Ishikawa (cell line): Measurements from ENCODE around the gene UBC.

Experiments
- CEBPB ChIP-seq: IDR thresholded peaks from 2 replicates; pipeline ENCODE4 v1.6.1; 2012
- CREB1 ChIP-seq: IDR thresholded peaks from 2 replicates; pipeline ENCODE4 v1.6.1; 2012; ENCODE audit warnings: low read depth
- EGR1 ChIP-seq: IDR thresholded peaks from 2 replicates; pipeline ENCODE4 v1.6.1; 2012
- EP300 ChIP-seq: IDR thresholded peaks from 2 replicates; pipeline ENCODE4 v1.6.1; 2012; ENCODE audit warnings: borderline replicate concordance
- FOXM1 ChIP-seq: IDR thresholded peaks from 2 replicates; pipeline ENCODE4 v1.6.1; 2012; ENCODE audit warnings: low read depth, borderline replicate concordance
- NFIC ChIP-seq: IDR thresholded peaks from 2 replicates; pipeline ENCODE4 v1.6.1; 2012
- RAD21 ChIP-seq: IDR thresholded peaks from 2 replicates; pipeline ENCODE4 v1.6.1; 2012; ENCODE audit warnings: low read depth
- TAF1 ChIP-seq: IDR thresholded peaks from 2 replicates; pipeline ENCODE4 v1.6.1; 2012; ENCODE audit warnings: low read depth, mild to moderate bottlenecking
- TCF12 ChIP-seq: IDR thresholded peaks from 2 replicates; pipeline ENCODE4 v1.6.1; 2012; ENCODE audit warnings: low read depth
- TEAD4 ChIP-seq: IDR thresholded peaks from 2 replicates; pipeline ENCODE4 v1.6.1; 2012
- YY1 ChIP-seq: IDR thresholded peaks from 2 replicates; pipeline ENCODE4 v1.6.1; 2012; ENCODE audit warnings: low read depth
- ZBTB7A ChIP-seq: IDR thresholded peaks from 2 replicates; pipeline ENCODE4 v1.6.1; 2012; ENCODE audit warnings: low read depth
- TF ChIP-seq, protein P1 (sequence below): IDR thresholded peaks from 2 replicates; pipeline ENCODE4 v1.6.1; 2012
- TF ChIP-seq, protein P2 (sequence below): IDR thresholded peaks from 2 replicates; pipeline ENCODE4 v1.6.1; 2012
- TF ChIP-seq, protein P3 (sequence below): IDR thresholded peaks from 2 replicates; pipeline ENCODE4 v1.6.1; 2012; ENCODE audit warnings: low read depth, mild to moderate bottlenecking

UBC gene

DNA sequence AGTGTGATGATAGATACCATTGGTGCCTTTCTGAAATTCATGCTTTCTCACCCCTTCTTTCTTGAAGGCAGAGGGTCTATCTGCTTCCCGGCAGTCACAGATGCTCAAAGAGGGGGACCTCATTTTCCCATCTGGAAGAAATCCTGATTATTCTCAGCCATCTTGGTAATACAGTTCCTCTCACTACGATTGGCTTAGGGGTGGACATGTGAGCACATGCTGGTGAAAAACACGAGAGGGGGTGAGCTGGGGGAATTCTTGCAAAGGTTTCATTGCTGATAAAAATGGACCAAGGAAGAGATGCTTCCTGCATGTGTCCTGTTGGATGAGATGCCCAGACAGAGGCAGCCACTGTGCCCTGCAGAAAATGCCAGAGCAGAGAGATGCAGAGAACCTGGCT is 37.0 kb downstream of the UBC start:
- TF ChIP-seq, protein P1, sequence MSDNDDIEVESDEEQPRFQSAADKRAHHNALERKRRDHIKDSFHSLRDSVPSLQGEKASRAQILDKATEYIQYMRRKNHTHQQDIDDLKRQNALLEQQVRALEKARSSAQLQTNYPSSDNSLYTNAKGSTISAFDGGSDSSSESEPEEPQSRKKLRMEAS = no peak
- TF ChIP-seq EP300 (no peak), TEAD4 (no peak), CREB1 (no peak), EGR1 (no peak), CEBPB (no peak)
- TF ChIP-seq, protein P2, sequence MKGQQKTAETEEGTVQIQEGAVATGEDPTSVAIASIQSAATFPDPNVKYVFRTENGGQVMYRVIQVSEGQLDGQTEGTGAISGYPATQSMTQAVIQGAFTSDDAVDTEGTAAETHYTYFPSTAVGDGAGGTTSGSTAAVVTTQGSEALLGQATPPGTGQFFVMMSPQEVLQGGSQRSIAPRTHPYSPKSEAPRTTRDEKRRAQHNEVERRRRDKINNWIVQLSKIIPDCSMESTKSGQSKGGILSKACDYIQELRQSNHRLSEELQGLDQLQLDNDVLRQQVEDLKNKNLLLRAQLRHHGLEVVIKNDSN = 0 out of 2 replicates have a peak, but pooled peaks have one; percentile 7

DNA sequence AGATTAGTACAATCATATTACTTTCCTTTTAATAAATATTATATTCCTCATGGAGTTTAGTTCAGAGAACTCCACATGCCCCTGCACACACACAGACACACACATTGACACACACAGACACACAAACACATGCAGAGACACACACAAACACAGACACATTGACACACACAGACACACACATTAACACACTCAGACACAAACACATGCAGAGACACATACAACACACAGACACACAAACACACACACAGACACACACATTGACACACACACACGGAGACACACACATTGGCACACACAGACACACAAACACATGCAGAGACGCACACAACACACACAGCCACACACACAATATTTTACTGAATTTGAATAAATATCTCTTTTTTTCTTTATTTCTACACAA is 38.3 kb downstream of the UBC start:
- no peak for TF ChIP-seq TEAD4
- no peak for TF ChIP-seq EP300
- TF ChIP-seq CREB1 = no peak
- TF ChIP-seq, protein P3, sequence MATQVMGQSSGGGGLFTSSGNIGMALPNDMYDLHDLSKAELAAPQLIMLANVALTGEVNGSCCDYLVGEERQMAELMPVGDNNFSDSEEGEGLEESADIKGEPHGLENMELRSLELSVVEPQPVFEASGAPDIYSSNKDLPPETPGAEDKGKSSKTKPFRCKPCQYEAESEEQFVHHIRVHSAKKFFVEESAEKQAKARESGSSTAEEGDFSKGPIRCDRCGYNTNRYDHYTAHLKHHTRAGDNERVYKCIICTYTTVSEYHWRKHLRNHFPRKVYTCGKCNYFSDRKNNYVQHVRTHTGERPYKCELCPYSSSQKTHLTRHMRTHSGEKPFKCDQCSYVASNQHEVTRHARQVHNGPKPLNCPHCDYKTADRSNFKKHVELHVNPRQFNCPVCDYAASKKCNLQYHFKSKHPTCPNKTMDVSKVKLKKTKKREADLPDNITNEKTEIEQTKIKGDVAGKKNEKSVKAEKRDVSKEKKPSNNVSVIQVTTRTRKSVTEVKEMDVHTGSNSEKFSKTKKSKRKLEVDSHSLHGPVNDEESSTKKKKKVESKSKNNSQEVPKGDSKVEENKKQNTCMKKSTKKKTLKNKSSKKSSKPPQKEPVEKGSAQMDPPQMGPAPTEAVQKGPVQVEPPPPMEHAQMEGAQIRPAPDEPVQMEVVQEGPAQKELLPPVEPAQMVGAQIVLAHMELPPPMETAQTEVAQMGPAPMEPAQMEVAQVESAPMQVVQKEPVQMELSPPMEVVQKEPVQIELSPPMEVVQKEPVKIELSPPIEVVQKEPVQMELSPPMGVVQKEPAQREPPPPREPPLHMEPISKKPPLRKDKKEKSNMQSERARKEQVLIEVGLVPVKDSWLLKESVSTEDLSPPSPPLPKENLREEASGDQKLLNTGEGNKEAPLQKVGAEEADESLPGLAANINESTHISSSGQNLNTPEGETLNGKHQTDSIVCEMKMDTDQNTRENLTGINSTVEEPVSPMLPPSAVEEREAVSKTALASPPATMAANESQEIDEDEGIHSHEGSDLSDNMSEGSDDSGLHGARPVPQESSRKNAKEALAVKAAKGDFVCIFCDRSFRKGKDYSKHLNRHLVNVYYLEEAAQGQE = no peak
- TF ChIP-seq CEBPB = no peak
- no peak for TF ChIP-seq RAD21
- no peak for TF ChIP-seq FOXM1
- TF ChIP-seq YY1 = no peak
- TF ChIP-seq TCF12 = no peak
- TF ChIP-seq TAF1 = no peak
- no peak for TF ChIP-seq ZBTB7A

DNA sequence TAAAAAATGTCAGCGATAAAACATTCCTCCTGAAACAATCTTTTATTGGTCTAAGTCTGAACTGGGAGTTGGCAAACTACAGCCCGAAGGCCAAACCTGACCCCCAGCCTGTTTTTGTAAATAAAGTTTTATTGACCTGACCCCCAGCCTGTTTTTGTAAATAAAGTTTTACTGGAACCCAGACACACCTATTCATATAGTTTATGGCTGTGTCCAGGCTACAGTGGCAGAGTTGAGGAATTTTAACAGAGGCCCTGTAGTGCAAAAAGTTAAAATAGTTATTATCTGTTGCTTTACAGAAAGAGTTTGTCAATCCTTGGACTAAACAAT is 38.7 kb downstream of the UBC start:
- TF ChIP-seq, protein P1 = no peak
- TF ChIP-seq EP300 (no peak), FOXM1 (no peak), TAF1 (no peak), TCF12 (no peak), RAD21 (no peak), NFIC (no peak), CREB1 (no peak), TEAD4 (no peak), EGR1 (no peak), YY1 (no peak), ZBTB7A (no peak), CEBPB (no peak)
- TF ChIP-seq, protein P2 = no peak
- TF ChIP-seq, protein P3 = no peak

DNA sequence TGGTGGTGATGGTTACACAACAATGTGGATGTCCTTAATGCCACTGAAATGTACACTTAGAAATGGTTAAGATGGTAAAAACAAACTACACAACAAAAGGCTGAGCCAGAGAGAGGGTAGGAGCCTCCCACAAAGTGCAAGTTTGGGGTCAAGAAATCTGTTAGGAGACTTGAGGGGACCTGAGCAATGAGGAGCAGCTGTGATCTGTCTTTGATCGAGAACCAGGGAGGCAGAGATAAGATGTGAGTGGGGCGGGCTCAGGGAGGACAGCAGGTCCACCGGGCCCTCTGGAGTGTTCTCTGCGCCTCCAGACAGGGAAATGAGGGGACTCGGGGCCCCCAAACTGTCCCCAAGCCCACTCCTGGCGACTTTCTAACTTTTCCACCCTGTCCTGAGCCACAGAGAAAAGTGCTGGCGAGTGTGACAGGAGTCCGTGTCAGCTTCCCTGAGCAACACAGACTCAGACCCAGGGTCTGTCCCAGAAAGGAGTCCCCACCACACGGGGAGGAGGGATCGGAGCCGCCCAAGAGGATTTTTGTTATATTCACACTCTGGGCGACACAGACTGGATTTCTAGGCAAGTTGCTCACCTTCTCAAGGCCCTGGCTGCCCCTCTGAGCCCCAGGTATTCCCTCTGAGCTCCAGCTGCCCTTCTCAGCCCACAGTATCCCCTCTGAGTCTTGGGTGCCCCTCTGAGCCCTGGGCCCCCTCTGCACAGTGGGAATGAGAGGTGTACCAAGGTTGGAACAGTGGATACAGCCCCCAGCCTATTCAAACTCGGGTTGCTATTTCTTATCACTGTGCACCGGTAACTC is 39.3 kb downstream of the UBC start:
- no peak for TF ChIP-seq TEAD4
- TF ChIP-seq, protein P3 = no peak
- no peak for TF ChIP-seq ZBTB7A
- no peak for TF ChIP-seq TAF1
- TF ChIP-seq YY1 = no peak
- TF ChIP-seq, protein P1 = no peak

DNA sequence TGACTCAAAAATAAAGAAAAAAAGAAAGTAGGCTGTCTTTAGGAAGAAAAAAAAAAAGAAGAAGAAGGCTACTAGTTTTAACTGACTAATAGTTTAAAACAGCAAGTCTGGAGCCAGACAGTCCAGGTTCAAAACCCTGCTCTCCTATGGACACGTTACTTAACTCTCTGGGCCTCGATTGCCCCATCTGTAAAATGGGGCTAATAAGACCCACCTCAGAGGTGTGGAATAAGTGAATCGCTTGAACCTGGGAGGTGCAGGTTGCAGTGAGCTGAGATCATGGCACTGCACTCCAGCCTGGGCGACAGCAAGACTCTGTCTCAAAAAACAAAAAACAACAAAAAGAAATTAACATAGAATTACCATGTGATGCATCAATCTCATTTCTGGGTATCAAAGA is 40.3 kb downstream of the UBC start:
- TF ChIP-seq TAF1 = no peak
- TF ChIP-seq FOXM1 = no peak
- TF ChIP-seq, protein P3 = no peak
- no peak for TF ChIP-seq RAD21
- TF ChIP-seq, protein P2 = no peak
- TF ChIP-seq TCF12 = no peak
- no peak for TF ChIP-seq EP300
- no peak for TF ChIP-seq CEBPB
- TF ChIP-seq, protein P1 = no peak
- no peak for TF ChIP-seq ZBTB7A
- no peak for TF ChIP-seq EGR1
- no peak for TF ChIP-seq NFIC
